SK-MEL-5 (cell line): ENCODE measurements around the gene MEGF9. TPM values are rescaled to one million over a fixed set of nuclear protein-coding genes. Genes with fewer than 3 reads are reported as not detected.

ENCODE experiments used
- DNase-seq: peaks from one replicate; pipeline ENCODE4 v3.0.0-alpha.2; 2016; ENCODE audit warnings: low read depth, low spot score
- in situ Hi-C: cut with HindIII; loops from 2 replicates; pipeline ENCODE4 v1.10.0; 2016; ENCODE audit warnings: low sequenced_read_pairs, high pct_unique_total_duplicates, low pct_unique_long_range_greater_than_20kb
- total RNA-seq: library from RNA; depleted of rRNA; stranded (reverse); fragments of >200 nt; shearing (Covaris generic); gene quantifications from 2 replicates; pipeline ENCODE4 v1.2.3, GENCODE V29; 2014

MEGF9 gene
- total RNA-seq, 1 experiment from 2014 or later = 23.6 TPM

DNA sequence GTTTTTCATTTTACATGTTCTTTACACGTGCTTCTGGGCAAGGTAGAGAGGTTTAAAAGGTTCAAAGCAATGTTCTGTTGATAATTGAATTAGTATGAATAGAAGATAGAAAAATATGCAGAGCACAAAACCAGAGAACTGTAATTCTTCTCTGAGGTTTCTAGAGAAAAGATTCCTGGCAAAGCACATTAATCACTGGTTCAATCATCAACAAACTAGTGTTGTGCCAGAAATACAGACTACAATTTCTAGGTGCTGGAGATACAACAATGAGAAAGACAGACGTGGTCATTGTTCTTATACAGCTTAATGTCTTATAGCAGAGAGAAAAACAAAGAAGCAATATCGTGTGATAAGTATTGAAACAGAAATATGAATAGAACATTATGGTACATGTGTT lies 25.5 kb downstream of the MEGF9 start:
- no peak for DNase-seq
- in situ Hi-C loops = no loop called here

DNA sequence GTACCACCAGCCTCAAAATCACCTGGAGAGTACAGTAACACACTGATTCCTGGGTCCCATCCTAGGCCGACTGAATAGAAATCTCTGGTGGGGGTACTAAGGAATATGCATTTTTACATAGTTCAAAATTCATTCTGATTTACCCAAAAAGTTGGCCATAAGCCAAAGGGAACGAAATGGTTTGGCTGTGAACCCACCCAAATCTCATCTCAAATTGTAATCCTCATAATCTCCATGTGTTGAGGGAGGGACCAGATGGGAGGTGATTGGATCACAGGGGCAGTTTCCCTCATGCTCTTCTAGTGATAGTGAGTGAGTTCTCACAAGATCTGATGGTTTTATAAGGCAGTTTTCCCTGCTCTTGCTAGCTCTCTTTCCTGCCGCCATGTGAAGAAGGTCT lies 31.1 kb downstream of the MEGF9 start:
- no peak for DNase-seq
- in situ Hi-C loops = no loop called here

DNA sequence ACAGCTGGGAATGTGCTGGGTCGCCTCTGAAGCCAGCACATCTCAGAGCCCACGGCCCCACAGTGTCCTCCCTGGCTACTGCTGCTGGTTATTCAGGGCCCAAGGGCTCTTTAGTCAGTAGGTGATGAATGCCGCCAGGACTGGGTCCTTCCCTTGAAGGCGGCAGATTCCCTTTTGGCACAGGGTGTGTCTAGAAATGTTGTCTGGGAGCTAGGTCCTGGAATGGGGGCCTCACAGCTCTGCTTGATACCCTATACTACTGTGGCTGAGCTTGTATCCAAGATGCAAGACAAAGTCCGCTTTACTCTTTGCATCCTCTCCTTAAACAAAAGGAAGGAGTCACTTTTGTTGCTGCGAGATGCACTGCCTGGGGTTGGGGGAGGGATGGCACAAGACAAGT lies 33.1 kb downstream of the MEGF9 start:
- in situ Hi-C loops = no loop called here

DNA sequence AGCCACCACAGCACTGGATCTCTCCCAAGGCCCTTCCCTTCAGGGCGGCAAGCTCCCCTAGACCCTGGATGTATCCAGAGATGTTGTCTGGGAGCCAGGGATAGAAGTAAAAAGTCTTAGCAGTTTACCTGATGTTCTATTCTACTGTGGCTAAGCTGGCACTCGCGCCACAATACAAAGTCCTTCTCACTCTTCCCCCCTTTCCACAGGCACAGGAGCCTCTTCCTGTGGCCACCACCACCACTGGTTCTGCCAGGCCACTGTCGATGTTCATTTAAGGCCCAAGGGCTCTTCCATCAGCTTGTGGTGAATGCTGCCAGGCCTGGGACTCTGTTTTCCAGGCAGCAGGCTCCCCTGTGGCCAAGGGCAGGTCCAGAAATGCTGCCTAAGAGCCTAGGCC lies 33.7 kb downstream of the MEGF9 start:
- in situ Hi-C loops = no loop called here

More for the DNA sequence above, 33.1 kb downstream of the MEGF9 start:
- no peak for DNase-seq

DNA sequence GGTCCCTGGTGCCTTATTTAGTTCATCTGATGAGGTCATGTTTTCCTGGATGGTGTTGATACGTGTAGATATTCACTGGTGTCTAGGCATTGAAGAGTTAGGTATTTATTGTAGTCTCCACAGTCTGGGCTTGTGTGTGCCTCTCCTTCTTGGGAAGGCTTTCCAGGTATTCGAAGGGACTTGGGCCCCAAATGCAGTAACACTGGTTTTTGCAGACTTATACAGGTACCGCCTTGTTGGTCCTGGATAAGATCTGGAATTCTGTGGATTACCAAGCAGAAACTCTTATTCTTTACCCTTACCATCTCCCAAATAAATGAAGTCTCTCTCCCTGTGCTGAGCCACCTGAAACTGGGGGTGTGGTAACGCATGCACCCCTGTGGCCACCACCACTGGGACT lies 34.1 kb downstream of the MEGF9 start:
- in situ Hi-C loops = no loop called here
- no peak for DNase-seq

More for the DNA sequence above, 33.7 kb downstream of the MEGF9 start:
- no peak for DNase-seq

DNA sequence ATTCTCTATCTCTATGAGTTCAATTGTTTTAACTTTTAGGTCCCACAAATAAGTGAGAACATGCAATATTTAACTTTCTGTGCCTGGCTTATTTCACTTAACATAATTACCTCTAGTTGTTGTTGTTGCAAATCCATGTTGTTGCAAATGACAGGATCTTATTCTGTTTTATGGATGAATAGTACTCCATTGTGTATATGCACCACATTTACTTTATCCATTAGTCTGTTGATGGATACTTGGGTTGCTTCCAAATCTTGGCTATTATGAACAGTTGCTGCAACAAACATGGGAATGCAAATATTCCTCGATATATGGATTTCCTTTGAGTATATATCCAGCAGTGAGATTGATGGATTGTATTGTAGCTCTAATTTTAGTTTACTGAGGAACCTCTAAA lies 36.3 kb downstream of the MEGF9 start:
- in situ Hi-C loops = no loop called here
- DNase-seq = no peak

DNA sequence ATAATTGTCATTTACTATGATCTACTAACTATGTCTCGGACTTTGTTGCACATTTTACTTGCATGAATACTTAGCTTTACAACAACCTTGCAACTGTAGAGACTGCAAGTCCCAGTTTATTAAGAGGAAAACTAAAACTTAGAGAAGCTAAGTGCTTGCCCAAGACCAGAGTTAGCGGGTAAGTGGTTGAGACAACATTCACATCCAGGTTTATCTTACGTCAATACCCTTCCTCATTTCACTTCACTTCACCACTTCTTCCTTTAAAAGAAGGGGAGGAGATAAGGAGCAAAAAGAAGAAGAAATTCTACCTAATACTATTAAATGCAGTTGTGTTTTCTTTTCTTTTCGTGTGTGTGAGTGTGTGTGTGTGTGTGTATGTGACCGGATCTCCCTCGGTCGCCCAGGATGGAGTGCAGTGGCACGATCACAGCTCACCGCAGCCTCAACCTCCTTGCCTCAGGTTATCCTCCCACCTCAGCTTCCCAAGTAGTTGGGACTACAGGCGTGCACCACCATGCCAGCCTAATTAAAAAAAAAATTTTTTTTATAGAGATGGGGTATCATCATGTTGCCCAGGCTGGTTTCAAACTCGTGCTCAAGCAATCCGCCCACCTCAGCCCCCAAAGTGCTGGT lies 37.4 kb downstream of the MEGF9 start:
- no peak for DNase-seq
- in situ Hi-C loops = no loop called here

DNA sequence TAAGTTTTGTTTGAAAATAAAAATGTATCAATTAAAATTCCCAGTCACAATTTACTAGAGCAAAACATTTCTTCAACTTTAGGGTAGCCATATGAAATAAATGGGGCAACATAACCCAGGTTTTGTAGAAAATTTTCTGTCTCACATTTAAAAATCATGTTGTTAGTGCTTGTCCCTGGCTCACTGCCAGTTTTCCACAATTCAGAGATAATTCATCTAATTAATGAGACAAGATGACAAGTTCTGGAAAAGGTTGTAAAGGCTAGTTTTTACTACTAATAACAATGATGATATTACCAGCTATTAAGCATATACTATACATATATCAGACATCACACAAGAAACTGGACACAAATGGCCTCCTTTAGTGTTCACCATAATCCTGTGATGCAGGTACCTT lies 45.9 kb downstream of the MEGF9 start:
- in situ Hi-C loops = no loop called here
- no peak for DNase-seq

DNA sequence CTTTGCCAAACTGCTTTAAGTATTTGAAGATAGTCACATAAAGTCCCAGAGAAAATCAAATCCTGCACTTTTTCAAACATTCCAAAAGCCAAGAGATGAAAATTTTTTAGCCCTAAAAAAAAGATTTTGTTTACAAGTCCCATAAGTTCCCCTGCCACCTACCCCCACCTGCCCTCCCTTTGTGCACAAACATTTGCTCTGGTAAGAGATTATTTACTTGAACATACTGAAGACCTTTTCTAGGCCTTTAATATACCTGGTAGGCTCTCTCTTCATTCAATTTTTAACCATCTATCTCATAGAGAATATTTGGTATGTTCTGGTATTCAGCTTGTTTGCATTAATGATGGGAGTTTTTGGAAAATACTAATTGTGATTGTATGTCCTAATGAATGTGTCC lies 50.3 kb downstream of the MEGF9 start:
- no peak for DNase-seq
- in situ Hi-C loops = no loop called here

DNA sequence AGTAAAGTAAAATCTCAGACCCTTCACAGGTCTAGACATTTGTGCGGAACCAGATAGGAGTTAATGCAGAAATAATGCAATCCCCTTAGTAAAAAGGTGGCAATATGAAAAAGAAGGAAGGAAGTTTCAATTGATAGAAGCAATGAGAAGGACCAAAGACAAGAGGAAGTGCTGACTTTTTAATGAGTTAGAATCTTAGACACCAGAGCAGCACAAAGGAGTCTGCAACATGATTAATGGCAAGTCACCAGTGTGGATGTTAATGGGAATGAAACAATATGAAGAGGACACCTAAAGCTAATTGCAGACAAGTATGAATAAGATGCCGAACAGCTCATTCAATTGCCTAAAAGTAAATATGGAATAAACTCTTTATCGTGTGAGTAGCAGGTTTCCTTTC lies 50.9 kb downstream of the MEGF9 start:
- in situ Hi-C loops = no loop called here

DNA sequence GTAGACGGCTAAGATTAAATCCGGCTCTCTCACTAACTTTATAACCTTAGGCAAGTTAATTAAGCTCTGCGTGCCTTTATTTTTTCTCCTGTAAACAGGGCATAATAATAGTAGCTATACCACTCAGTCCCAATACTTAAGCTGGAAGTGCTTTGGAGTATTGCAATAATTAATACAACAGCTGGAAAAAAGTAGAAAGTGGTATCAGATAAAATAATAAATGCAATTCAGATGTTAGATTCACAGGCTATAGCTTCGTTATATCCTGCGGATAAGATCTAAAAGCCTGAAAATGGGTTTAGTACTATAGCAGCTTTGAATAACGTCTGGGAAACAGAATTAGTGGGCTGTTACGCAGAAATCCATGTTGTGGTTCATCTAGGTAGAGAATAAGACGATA lies 51.8 kb downstream of the MEGF9 start:
- no peak for DNase-seq
- in situ Hi-C loops = no loop called here

More for the DNA sequence above, 50.9 kb downstream of the MEGF9 start:
- DNase-seq = no peak

DNA sequence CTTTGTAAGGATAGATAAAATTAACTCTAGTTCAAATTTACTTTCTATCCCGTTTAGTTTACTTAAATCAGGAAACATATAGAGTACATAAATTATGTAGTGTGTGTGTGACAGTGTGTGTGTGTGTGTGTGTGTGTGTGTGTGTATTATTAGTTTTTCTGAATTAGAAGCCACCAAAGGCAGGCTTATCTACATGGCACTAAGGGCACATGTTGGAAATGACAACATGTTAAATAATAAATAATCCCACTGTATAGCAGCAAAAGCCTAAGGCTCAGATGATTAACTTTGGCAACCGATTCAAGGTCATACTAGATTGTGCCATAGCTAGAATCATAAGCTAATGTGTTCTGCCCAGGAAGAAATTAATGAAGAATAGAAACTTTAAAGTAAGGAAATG lies 54.6 kb downstream of the MEGF9 start:
- DNase-seq = peak; percentile 20
- in situ Hi-C loops = no loop called here

DNA sequence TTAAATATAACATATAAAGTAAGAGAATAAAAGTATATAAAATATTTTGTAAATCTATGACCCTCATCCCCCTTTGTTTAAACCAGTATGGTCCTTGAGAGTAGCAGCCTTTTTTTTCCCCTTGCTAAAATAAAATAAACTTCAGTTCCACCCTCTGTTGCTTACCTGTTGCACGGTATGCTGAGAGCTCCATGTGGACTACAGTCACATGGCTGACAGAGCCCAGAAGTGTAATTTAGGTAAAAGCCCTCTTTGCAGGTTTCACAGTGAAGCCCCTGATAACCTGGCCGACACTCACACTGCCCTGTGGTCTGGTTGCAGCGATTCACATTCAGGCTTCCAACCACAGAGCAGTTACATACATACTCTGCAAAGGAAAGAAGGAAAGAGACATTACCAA lies 55.1 kb downstream of the MEGF9 start:
- DNase-seq = no peak
- in situ Hi-C loops = no loop called here

DNA sequence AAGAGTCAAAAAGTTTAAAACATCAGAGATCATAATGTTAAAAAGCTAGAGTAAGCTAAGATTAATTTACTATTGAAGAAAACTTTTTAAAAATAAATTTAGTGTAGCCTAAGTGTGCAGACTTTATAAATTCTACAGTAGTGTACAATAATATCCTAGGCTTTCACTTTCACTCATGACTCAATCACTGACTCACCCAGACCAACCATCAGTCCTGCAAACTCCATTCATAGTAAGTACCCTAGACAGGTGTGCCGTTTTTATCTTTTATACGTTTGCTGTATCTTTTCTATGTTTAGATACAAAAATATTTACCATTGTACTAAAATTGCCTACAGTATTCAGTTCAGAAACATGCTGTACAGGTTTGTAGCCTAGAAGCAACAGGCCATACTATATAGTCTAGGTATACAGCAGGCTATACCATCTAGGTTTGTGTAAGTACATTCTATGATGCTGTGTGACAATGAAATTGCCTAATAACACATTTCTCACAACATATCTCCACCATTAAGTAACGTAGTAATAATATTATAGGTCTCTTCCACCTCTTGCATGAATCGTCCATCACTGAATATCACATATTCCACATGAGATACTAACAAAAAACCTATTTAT lies 59.2 kb downstream of the MEGF9 start:
- no peak for DNase-seq

DNA sequence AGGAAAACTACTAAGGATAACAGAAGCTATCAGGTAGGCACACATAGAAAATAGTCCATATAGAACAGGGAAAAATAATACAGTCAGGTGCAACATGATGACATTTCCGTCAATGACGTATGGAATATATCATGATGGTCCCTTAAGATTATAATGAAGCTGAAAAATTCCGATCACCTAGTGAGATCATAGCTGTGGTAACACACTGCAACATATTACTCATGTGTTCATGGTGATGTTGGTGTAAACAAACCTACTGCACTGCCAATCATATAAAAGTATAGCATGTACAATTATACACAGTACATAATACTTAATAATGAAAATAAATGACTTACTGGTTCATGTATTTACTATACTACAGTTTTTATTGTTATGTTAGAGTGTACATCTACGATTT lies 60.0 kb downstream of the MEGF9 start:
- no peak for DNase-seq
- in situ Hi-C loops = no loop called here

More for the DNA sequence above, 59.2 kb downstream of the MEGF9 start:
- in situ Hi-C loops = no loop called here

DNA sequence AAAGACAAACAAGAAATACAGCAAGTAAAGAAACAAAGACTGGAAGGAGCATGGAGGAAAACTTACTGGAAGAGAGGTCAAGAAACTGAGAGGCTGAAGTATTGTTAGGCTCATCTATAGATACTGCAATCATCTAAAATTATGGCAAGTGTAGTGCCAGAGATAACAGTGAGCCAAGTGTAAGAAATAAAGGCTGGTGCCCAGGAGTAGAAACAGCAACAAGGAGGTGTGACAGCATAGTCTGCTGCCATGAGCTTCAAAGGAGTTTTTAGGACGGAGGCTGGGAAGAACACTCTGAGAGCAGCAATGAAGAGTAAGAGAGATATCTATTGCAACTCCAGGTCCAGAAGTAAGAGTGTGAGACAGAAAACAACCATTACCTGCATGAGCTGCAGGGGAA lies 60.5 kb downstream of the MEGF9 start:
- in situ Hi-C loops = no loop called here
- no peak for DNase-seq

DNA sequence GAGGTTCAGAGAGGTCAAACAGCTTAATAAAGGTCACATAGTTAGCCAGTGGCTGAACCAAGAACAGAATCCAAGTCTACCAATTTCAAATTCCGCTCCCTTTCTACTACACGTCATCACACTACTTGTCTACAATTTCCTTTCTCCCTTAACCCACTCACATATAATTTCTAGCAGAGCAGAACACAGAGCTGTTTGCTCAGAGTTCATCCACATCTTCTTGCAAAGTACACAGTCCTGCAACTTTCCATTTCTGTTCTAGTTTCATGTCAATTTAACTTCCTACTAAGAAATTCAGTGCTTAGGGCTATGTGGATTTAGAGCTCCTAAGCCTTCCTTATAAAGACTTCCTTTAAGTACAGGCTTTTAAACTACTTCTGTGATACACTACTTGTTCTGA lies 61.3 kb downstream of the MEGF9 start:
- DNase-seq = no peak
- in situ Hi-C loops = no loop called here

DNA sequence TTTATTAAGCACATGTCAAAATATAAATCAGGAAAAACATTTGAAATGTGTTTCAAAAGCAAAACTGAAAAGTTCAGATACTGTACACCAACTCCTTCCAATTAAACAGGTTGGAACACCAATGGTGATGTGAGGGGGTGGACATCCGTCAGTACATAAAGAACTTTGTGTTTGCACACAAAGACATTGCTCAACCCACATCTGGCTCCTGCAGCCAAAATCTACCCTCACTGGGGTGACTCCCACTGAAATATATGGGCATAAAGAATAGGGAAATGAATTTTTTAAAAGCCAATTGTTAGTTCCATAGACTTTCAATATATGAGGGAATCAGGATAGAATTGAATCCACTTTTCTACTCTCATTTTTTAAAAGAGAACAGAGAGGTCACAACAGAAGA lies 63.9 kb downstream of the MEGF9 start:
- peak; percentile 42 for DNase-seq
- in situ Hi-C loops = no loop called here

DNA sequence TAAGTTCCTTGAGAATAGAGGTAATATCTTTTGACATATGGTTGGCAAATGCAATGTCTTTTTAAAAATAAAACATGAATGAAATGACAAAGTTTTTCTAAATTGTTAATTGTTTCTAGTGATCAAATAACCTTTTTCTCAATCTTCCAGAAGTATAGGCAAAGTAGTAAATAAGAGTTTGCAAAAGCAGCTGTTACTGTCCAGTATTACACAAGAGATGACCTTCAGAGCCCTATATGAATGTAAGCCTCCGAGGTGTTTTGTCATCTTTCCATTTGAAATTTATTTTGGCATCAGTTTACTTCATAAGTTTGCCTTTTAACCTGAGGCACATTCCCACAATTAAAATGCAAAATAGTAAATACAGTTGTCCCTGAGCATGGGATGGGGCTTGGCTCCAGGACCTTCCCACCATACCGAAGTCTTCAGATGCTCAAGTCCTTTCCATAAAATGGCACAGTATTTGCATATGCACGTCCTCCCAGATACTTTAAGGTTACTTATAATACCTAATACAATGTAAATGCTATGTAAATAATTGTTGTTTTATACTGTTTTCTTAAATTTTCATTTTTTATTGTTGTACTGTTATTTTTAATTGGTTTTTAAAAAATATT lies 65.6 kb downstream of the MEGF9 start:
- no peak for DNase-seq
- in situ Hi-C loops = no loop called here
